HL-60/S4 (cell line): ENCODE data around the gene TEX2.

ENCODE experiments used
- in situ Hi-C: fragments of 300-500 bp; cut with MboI; formaldehyde crosslinking; loops from 2 replicates; pipeline ENCODE4 v1.14.3; 2022; ENCODE audit warnings: low sequenced_read_pairs

TEX2 gene

GRCh38 chr17:64164596-64165285 is 98.3 kb downstream of the TEX2 start:
- in situ Hi-C loops, result no loop called here

GRCh38 chr17:64163468-64163867 is 99.6 kb downstream of the TEX2 start:
- in situ Hi-C loops, result no loop called here

GRCh38 chr17:64162554-64162953 is 100.5 kb downstream of the TEX2 start:
- in situ Hi-C loops, result no loop called here

GRCh38 chr17:64161380-64162176 is 101.5 kb downstream of the TEX2 start:
- in situ Hi-C loops, result no loop called here

GRCh38 chr17:64160378-64160777 is 102.7 kb downstream of the TEX2 start:
- in situ Hi-C loops, result no loop called here

GRCh38 chr17:64158831-64159590 is 104.0 kb downstream of the TEX2 start:
- in situ Hi-C loops, result no loop called here

- in situ Hi-C loops, result no loop called here
Observed at GRCh38 chr17:64158406-64158805, 104.7 kb downstream of the TEX2 start.

GRCh38 chr17:64157669-64158180 is 105.3 kb downstream of the TEX2 start:
- in situ Hi-C loops, result no loop called here

- in situ Hi-C loops, result no loop called here
Observed at GRCh38 chr17:64156670-64157069, 106.4 kb downstream of the TEX2 start.

GRCh38 chr17:64155751-64156544 is 107.1 kb downstream of the TEX2 start:
- in situ Hi-C loops, result no loop called here

GRCh38 chr17:64155129-64155528 is 107.9 kb downstream of the TEX2 start:
- in situ Hi-C loops, result no loop called here

- in situ Hi-C loops, result loop anchor here (5.0 kb wide), 1 partner anchor 118 kb away; no protein-coding TSS in a partner anchor
Observed at GRCh38 chr17:64154717-64155116, 108.3 kb downstream of the TEX2 start.

GRCh38 chr17:64154313-64154695 is 108.8 kb downstream of the TEX2 start:
- in situ Hi-C loops, result loop anchor here (5.0 kb wide), 1 partner anchor 118 kb away; no protein-coding TSS in a partner anchor

GRCh38 chr17:64153565-64154312 is 109.3 kb downstream of the TEX2 start:
- in situ Hi-C loops, result loop anchor here (5.0 kb wide), 1 partner anchor 119 kb away; no protein-coding TSS in a partner anchor

GRCh38 chr17:64152428-64153125 is 110.5 kb downstream of the TEX2 start:
- in situ Hi-C loops, result loop anchor here (5.0 kb wide), 1 partner anchor 120 kb away; no protein-coding TSS in a partner anchor

GRCh38 chr17:64151016-64151368 is 112.1 kb downstream of the TEX2 start:
- in situ Hi-C loops, result loop anchor here (5.0 kb wide), 1 partner anchor 121 kb away; no protein-coding TSS in a partner anchor

GRCh38 chr17:64150237-64151015 is 112.6 kb downstream of the TEX2 start:
- in situ Hi-C loops, result loop anchor here (5.0 kb wide), 1 partner anchor 122 kb away; no protein-coding TSS in a partner anchor

GRCh38 chr17:64149196-64149595 is 113.9 kb downstream of the TEX2 start:
- in situ Hi-C loops, result no loop called here
